HEK293 (cell line): ENCODE data around the gene TMEM183A.

Experiments used
- MEIS1 ChIP-seq: sonication (generic); formaldehyde crosslinking; IDR thresholded peaks from 2 replicates; pipeline ENCODE4 v1.8.1; 2022; ENCODE audit warnings: missing genetic modification reagents, mild to moderate bottlenecking, borderline replicate concordance
- MZF1 ChIP-seq: fragments of 450-650 bp; formaldehyde crosslinking; IDR thresholded peaks from 2 replicates; pipeline ENCODE4 v1.5.1; 2017; ENCODE audit warnings: missing biosample characterization, missing genetic modification characterization, borderline replicate concordance
- SP7 ChIP-seq: fragments of 450-650 bp; formaldehyde crosslinking; IDR thresholded peaks from 2 replicates; pipeline ENCODE4 v1.5.1; 2016; ENCODE audit warnings: missing biosample characterization, missing genetic modification characterization
- ZFP37 ChIP-seq: fragments of 450-650 bp; formaldehyde crosslinking; IDR thresholded peaks from 2 replicates; pipeline ENCODE4 v1.5.1; 2016; ENCODE audit warnings: missing biosample characterization, missing genetic modification characterization
- ZNF114 ChIP-seq: fragments of 450-650 bp; formaldehyde crosslinking; IDR thresholded peaks from 2 replicates; pipeline ENCODE4 v1.5.0; 2017; ENCODE audit warnings: missing biosample characterization, missing genetic modification characterization
- ZNF146 ChIP-seq: fragments of 450-650 bp; formaldehyde crosslinking; IDR thresholded peaks from 2 replicates; pipeline ENCODE4 v1.5.1; 2016; ENCODE audit warnings: missing biosample characterization, missing genetic modification characterization
- ZNF23 ChIP-seq: fragments of 450-650 bp; formaldehyde crosslinking; IDR thresholded peaks from 2 replicates; pipeline ENCODE4 v1.5.1; 2016; ENCODE audit warnings: missing biosample characterization, missing genetic modification characterization, borderline replicate concordance
- ZNF37A ChIP-seq: fragments of 450-650 bp; IDR thresholded peaks from 2 replicates; pipeline ENCODE4 v1.5.1; 2018; ENCODE audit warnings: missing biosample characterization, missing genetic modification characterization
- ZNF426 ChIP-seq: fragments of 450-650 bp; formaldehyde crosslinking; IDR thresholded peaks from 2 replicates; pipeline ENCODE4 v1.5.1; 2017; ENCODE audit warnings: missing biosample characterization, missing genetic modification characterization, mild to moderate bottlenecking, inconsistent platforms, moderate library complexity
- ZNF610 ChIP-seq: fragments of 450-650 bp; formaldehyde crosslinking; IDR thresholded peaks from 2 replicates; pipeline ENCODE4 v1.5.1; 2016; ENCODE audit warnings: missing biosample characterization, missing genetic modification characterization, borderline replicate concordance
- ZNF658 ChIP-seq: fragments of 450-650 bp; formaldehyde crosslinking; IDR thresholded peaks from 2 replicates; pipeline ENCODE4; 2016; ENCODE audit warnings: missing biosample characterization, missing genetic modification characterization
- ZNF677 ChIP-seq: fragments of 450-650 bp; IDR thresholded peaks from 2 replicates; pipeline ENCODE4 v1.5.0; 2018; ENCODE audit warnings: missing biosample characterization, mild to moderate bottlenecking, missing genetic modification characterization, moderate library complexity
- ZSCAN23 ChIP-seq: fragments of 450-650 bp; formaldehyde crosslinking; IDR thresholded peaks from 2 replicates; pipeline ENCODE4 v1.5.1; 2016; ENCODE audit warnings: missing biosample characterization, missing genetic modification characterization
- TF ChIP-seq, protein P1 (sequence below): fragments of 450-650 bp; formaldehyde crosslinking; IDR thresholded peaks from 2 replicates; pipeline ENCODE4 v1.5.1; 2016; ENCODE audit warnings: missing biosample characterization, missing genetic modification characterization
- TF ChIP-seq, protein P2 (sequence below): fragments of 450-650 bp; IDR thresholded peaks from 2 replicates; pipeline ENCODE4 v1.5.1; 2018; ENCODE audit warnings: missing biosample characterization, missing genetic modification characterization
- TF ChIP-seq, protein P3 (sequence below): fragments of 450-650 bp; formaldehyde crosslinking; IDR thresholded peaks from 2 replicates; pipeline ENCODE4 v1.5.1; 2016; ENCODE audit warnings: missing biosample characterization, missing genetic modification characterization
- TF ChIP-seq, protein P4 (sequence below): fragments of 450-650 bp; formaldehyde crosslinking; IDR thresholded peaks from 2 replicates; pipeline ENCODE4 v1.5.1; 2016; ENCODE audit warnings: missing biosample characterization, missing genetic modification characterization
- TF ChIP-seq, protein P5 (sequence below): fragments of 450-650 bp; formaldehyde crosslinking; IDR thresholded peaks from 2 replicates; pipeline ENCODE4 v1.5.1; 2016; ENCODE audit warnings: missing biosample characterization, missing genetic modification characterization
- TF ChIP-seq, protein P6 (sequence below): fragments of 450-650 bp; formaldehyde crosslinking; IDR thresholded peaks from 2 replicates; pipeline ENCODE4 v1.5.1; 2016; ENCODE audit warnings: missing biosample characterization, missing genetic modification characterization
- TF ChIP-seq, protein P7 (sequence below): fragments of 450-650 bp; formaldehyde crosslinking; IDR thresholded peaks from 2 replicates; pipeline ENCODE4 v1.5.1; 2016; ENCODE audit warnings: missing biosample characterization, missing genetic modification characterization, borderline replicate concordance

Gene TMEM183A

DNA sequence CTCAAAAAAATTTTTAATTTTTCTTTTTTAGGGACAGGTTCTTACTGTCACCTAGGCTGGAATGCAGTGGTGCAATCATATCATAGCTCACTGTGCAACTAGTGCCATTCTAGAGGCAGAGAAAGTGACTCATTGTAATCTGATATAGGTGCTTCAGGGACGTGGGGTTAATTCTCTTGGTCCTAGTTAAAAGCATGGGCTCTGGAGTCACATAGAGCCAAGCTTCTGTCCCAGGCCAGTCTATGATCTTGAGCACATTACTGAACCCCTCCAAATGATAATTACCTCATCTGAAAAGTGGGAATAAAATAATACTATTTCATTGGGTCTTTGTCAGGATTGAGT is 47.9 kb upstream of the TMEM183A start (continued):
- TF ChIP-seq, protein P1, sequence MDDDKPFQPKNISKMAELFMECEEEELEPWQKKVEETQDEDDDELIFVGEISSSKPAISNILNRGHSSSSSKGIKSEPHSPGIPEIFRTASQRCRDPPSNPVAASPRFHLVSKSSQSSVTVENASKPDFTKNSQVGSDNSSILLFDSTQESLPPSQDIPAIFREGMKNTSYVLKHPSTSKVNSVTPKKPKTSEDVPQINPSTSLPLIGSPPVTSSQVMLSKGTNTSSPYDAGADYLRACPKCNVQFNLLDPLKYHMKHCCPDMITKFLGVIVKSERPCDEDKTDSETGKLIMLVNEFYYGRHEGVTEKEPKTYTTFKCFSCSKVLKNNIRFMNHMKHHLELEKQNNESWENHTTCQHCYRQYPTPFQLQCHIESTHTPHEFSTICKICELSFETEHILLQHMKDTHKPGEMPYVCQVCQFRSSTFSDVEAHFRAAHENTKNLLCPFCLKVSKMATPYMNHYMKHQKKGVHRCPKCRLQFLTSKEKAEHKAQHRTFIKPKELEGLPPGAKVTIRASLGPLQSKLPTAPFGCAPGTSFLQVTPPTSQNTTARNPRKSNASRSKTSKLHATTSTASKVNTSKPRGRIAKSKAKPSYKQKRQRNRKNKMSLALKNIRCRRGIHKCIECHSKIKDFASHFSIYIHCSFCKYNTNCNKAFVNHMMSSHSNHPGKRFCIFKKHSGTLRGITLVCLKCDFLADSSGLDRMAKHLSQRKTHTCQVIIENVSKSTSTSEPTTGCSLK (tag by site-specific recombination) = no peak
- TF ChIP-seq ZNF610 (tag by site-specific recombination) = no peak
- TF ChIP-seq, protein P2, sequence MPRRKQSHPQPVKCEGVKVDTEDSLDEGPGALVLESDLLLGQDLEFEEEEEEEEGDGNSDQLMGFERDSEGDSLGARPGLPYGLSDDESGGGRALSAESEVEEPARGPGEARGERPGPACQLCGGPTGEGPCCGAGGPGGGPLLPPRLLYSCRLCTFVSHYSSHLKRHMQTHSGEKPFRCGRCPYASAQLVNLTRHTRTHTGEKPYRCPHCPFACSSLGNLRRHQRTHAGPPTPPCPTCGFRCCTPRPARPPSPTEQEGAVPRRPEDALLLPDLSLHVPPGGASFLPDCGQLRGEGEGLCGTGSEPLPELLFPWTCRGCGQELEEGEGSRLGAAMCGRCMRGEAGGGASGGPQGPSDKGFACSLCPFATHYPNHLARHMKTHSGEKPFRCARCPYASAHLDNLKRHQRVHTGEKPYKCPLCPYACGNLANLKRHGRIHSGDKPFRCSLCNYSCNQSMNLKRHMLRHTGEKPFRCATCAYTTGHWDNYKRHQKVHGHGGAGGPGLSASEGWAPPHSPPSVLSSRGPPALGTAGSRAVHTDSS = no peak
- TF ChIP-seq ZNF23 (tag by site-specific recombination) = no peak
- TF ChIP-seq ZFP37 (tag by site-specific recombination) = no peak
- TF ChIP-seq ZNF677 (tag by site-specific recombination) = no peak
- no peak for TF ChIP-seq MEIS1 (CRISPR knock-in tag)
- TF ChIP-seq, protein P3, sequence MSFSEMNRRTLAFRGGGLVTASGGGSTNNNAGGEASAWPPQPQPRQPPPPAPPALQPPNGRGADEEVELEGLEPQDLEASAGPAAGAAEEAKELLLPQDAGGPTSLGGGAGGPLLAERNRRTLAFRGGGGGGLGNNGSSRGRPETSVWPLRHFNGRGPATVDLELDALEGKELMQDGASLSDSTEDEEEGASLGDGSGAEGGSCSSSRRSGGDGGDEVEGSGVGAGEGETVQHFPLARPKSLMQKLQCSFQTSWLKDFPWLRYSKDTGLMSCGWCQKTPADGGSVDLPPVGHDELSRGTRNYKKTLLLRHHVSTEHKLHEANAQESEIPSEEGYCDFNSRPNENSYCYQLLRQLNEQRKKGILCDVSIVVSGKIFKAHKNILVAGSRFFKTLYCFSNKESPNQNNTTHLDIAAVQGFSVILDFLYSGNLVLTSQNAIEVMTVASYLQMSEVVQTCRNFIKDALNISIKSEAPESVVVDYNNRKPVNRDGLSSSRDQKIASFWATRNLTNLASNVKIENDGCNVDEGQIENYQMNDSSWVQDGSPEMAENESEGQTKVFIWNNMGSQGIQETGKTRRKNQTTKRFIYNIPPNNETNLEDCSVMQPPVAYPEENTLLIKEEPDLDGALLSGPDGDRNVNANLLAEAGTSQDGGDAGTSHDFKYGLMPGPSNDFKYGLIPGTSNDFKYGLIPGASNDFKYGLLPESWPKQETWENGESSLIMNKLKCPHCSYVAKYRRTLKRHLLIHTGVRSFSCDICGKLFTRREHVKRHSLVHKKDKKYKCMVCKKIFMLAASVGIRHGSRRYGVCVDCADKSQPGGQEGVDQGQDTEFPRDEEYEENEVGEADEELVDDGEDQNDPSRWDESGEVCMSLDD (tag by site-specific recombination) = no peak
- TF ChIP-seq ZNF146 (tag by site-specific recombination) = no peak
- TF ChIP-seq ZNF658 (tag by site-specific recombination) = no peak
- TF ChIP-seq, protein P4, sequence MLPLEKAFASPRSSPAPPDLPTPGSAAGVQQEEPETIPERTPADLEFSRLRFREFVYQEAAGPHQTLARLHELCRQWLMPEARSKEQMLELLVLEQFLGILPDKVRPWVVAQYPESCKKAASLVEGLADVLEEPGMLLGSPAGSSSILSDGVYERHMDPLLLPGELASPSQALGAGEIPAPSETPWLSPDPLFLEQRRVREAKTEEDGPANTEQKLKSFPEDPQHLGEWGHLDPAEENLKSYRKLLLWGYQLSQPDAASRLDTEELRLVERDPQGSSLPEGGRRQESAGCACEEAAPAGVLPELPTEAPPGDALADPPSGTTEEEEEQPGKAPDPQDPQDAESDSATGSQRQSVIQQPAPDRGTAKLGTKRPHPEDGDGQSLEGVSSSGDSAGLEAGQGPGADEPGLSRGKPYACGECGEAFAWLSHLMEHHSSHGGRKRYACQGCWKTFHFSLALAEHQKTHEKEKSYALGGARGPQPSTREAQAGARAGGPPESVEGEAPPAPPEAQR = no peak
- TF ChIP-seq, protein P5, sequence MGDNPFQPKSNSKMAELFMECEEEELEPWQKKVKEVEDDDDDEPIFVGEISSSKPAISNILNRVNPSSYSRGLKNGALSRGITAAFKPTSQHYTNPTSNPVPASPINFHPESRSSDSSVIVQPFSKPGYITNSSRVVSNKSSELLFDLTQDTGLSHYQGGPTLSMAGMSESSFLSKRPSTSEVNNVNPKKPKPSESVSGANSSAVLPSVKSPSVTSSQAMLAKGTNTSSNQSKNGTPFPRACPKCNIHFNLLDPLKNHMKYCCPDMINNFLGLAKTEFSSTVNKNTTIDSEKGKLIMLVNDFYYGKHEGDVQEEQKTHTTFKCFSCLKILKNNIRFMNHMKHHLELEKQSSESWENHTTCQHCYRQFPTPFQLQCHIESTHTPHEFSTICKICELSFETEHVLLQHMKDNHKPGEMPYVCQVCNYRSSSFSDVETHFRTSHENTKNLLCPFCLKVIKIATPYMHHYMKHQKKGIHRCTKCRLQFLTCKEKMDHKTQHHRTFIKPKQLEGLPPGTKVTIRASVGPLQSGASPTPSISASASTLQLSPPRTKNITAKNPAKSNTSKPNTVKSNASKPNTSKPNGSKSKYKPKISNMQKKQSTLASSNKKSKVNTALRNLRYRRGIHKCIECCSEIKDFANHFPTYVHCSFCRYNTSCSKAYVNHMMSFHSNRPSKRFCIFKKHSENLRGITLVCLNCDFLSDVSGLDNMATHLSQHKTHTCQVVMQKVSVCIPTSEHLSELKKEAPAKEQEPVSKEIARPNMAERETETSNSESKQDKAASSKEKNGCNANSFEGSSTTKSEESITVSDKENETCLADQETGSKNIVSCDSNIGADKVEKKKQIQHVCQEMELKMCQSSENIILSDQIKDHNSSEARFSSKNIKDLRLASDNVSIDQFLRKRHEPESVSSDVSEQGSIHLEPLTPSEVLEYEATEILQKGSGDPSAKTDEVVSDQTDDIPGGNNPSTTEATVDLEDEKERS (tag by site-specific recombination) = no peak
- TF ChIP-seq MZF1 (tag by site-specific recombination) = no peak
- TF ChIP-seq SP7 = peak; percentile 77
- no peak for TF ChIP-seq ZNF426 (tag by site-specific recombination)
- no peak for TF ChIP-seq ZNF37A (tag by site-specific recombination)
- TF ChIP-seq, protein P6, sequence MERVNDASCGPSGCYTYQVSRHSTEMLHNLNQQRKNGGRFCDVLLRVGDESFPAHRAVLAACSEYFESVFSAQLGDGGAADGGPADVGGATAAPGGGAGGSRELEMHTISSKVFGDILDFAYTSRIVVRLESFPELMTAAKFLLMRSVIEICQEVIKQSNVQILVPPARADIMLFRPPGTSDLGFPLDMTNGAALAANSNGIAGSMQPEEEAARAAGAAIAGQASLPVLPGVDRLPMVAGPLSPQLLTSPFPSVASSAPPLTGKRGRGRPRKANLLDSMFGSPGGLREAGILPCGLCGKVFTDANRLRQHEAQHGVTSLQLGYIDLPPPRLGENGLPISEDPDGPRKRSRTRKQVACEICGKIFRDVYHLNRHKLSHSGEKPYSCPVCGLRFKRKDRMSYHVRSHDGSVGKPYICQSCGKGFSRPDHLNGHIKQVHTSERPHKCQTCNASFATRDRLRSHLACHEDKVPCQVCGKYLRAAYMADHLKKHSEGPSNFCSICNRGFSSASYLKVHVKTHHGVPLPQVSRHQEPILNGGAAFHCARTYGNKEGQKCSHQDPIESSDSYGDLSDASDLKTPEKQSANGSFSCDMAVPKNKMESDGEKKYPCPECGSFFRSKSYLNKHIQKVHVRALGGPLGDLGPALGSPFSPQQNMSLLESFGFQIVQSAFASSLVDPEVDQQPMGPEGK (tag by site-specific recombination) = peak; percentile 71
- TF ChIP-seq, protein P7, sequence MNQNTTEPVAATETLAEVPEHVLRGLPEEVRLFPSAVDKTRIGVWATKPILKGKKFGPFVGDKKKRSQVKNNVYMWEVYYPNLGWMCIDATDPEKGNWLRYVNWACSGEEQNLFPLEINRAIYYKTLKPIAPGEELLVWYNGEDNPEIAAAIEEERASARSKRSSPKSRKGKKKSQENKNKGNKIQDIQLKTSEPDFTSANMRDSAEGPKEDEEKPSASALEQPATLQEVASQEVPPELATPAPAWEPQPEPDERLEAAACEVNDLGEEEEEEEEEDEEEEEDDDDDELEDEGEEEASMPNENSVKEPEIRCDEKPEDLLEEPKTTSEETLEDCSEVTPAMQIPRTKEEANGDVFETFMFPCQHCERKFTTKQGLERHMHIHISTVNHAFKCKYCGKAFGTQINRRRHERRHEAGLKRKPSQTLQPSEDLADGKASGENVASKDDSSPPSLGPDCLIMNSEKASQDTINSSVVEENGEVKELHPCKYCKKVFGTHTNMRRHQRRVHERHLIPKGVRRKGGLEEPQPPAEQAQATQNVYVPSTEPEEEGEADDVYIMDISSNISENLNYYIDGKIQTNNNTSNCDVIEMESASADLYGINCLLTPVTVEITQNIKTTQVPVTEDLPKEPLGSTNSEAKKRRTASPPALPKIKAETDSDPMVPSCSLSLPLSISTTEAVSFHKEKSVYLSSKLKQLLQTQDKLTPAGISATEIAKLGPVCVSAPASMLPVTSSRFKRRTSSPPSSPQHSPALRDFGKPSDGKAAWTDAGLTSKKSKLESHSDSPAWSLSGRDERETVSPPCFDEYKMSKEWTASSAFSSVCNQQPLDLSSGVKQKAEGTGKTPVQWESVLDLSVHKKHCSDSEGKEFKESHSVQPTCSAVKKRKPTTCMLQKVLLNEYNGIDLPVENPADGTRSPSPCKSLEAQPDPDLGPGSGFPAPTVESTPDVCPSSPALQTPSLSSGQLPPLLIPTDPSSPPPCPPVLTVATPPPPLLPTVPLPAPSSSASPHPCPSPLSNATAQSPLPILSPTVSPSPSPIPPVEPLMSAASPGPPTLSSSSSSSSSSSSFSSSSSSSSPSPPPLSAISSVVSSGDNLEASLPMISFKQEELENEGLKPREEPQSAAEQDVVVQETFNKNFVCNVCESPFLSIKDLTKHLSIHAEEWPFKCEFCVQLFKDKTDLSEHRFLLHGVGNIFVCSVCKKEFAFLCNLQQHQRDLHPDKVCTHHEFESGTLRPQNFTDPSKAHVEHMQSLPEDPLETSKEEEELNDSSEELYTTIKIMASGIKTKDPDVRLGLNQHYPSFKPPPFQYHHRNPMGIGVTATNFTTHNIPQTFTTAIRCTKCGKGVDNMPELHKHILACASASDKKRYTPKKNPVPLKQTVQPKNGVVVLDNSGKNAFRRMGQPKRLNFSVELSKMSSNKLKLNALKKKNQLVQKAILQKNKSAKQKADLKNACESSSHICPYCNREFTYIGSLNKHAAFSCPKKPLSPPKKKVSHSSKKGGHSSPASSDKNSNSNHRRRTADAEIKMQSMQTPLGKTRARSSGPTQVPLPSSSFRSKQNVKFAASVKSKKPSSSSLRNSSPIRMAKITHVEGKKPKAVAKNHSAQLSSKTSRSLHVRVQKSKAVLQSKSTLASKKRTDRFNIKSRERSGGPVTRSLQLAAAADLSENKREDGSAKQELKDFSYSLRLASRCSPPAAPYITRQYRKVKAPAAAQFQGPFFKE (tag by site-specific recombination) = no peak
- no peak for TF ChIP-seq ZSCAN23 (tag by site-specific recombination)
- TF ChIP-seq ZNF114 (tag by site-specific recombination) = no peak
